Upper lobe of left lung (tissue), 4 donors: ENCODE measurements around the gene KRTAP9-7.

Source experiments
- EP300 ChIP-seq, 4 donors: sonication (generic); formaldehyde crosslinking; IDR thresholded peaks; one replicate each; pipeline ENCODE4 v1.5.1; 2017; ENCODE audit warnings: antibody characterized with exemption in 4 of 4, control low read depth in 2 of 4
- POLR2A ChIP-seq, 4 donors: fragments of 450-650 bp; IDR thresholded peaks; one replicate each; pipeline ENCODE4 v1.5.1; 2016 to 2017; ENCODE audit warnings: antibody characterized with exemption in 4 of 4, mild to moderate bottlenecking in 2 of 4
- TF ChIP-seq, protein P1 (sequence below), 6 experiments: fragments of 450-650 bp in 4 of 6; fragments of 200-600 bp in 2 of 6; sonication (generic) in 2 of 6; IDR thresholded peaks; one replicate each; pipeline ENCODE4 v1.5.1; 2016 to 2019; ENCODE audit warnings: antibody characterized with exemption in 6 of 6

- TF ChIP-seq, protein P1, sequence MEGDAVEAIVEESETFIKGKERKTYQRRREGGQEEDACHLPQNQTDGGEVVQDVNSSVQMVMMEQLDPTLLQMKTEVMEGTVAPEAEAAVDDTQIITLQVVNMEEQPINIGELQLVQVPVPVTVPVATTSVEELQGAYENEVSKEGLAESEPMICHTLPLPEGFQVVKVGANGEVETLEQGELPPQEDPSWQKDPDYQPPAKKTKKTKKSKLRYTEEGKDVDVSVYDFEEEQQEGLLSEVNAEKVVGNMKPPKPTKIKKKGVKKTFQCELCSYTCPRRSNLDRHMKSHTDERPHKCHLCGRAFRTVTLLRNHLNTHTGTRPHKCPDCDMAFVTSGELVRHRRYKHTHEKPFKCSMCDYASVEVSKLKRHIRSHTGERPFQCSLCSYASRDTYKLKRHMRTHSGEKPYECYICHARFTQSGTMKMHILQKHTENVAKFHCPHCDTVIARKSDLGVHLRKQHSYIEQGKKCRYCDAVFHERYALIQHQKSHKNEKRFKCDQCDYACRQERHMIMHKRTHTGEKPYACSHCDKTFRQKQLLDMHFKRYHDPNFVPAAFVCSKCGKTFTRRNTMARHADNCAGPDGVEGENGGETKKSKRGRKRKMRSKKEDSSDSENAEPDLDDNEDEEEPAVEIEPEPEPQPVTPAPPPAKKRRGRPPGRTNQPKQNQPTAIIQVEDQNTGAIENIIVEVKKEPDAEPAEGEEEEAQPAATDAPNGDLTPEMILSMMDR (IDR thresholded peaks at IDR 0.05) = no peak
- TF ChIP-seq POLR2A (IDR thresholded peaks at IDR 0.05) = no peak
- no peak for TF ChIP-seq EP300 (IDR thresholded peaks at IDR 0.05)
Observed at GRCh38 chr17:41296846-41297245, 21.3 kb downstream of the KRTAP9-7 start.
